Measurements from ENCODE around the gene IL1RAPL2. TPM values are rescaled to one million over a fixed set of nuclear protein-coding genes. Genes with fewer than 3 reads are reported as not detected.
"Not testable (repeated sequence)": the region's sequence is repeated elsewhere in the genome, so short reads cannot be mapped to it uniquely, and the experiment has no call there.

Gene IL1RAPL2
- total RNA-seq (not detected), polyA plus RNA-seq (not detected)

DNA sequence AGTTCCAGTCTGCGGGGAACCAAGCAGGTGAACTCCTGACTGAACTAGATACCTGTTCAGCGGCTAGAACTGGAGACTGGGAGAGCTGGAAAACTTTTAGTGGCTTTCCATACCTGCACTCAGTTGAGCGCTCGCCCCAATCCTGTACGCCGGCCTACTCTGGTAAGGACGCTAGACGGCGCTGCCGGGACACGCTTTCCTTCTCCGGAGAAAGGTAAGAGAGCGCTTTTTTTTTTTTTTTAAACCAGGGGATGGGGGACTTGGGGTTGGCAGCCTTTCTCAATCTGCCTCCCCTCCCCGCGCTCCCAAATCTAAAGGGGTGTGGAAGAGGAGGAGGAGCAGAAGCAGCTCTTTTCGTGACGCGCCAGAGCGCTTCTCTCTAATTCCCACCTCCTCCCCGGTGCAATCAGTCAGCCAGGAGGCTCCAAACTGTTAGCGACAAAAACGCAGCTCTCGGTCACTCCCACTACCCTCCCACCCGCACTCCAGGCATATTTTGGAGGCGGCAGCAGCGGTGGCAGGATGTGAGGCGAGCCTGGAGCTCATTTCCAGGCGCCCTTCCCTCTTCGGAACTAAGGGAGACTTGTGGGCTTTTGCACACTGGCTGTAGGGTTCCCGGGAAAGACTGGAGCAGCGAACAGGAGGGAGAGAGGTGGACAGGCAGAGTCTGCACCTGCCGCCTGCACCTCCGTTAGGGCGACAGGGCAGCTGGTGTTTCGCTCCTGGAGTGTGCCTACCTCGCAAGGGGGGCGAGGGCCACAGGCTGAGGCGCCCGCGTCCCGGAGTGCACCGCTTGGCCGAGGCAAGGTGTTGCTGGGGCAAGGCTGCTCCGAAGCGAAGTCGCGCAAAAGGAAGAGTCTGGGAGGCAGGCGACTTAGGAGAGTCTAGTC lies at the start of gene IL1RAPL2:
TSS of gene IL1RAPL2 (plus strand) at position 409 of the 890 bp plus-strand sequence.
- Histone ChIP-seq H3K9me3 (ENCODE audit: low read length) (no peaks in the 10 kb centered on the region), H3K4me1 (ENCODE audit: insufficient read depth, low read length) (no peaks in the 10 kb centered on the region), H3K27ac (ENCODE audit: low read depth, low read length) (no peak within 1 kb of the TSS), H3K4me3 (ENCODE audit: low read length) (no peak within 1 kb of the TSS), H3K27me3 (ENCODE audit: insufficient read depth, low read length, poor library complexity, severe bottlenecking) (no peaks in the 10 kb centered on the region), H3K36me3 (ENCODE audit: insufficient read depth, low read length) (no peaks in the 10 kb centered on the region)
- Mint-ChIP-seq H3K9me3 (peaks cover 0 to 4% (median 0%) of the 10 kb centered on the region in 5 donors), H3K4me1 (no peaks in the 10 kb centered on the region), H3K36me3 (no peaks in the 10 kb centered on the region), H3K27ac (no peak within 1 kb of the TSS), H3K27me3 (peaks cover 12 to 16% of the 10 kb centered on the region in 2 donors), H3K4me3 (no peak within 1 kb of the TSS)
- DNase-seq, result no peak
- ChIA-PET CTCF (no interaction called here), POLR2A (no interaction called here)

DNA sequence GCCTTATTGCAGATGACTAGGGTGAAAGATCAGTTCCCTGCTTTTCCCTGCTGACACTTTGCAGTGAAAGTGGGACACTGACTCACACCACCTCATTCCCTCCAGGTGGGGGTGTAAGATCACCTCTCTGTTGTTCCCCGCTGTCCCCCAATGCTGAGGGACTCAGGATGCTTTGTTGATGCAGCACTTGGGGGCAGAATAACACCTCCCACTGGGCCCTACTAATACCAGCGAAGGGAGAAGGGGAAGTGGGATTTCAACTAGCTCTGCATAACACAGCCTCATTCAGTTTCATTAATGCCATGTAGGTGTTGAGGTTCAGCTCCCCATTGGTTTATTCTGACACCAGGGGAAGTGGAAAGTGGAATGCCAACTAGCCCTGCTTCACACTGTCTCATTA lies 43.6 kb upstream of the IL1RAPL2 start:
- POLR2A ChIA-PET, result no interaction called here
- no peaks in the 10 kb centered on the region for H3K27me3 ChIP-seq (ENCODE audit: insufficient read depth, low read length, poor library complexity, severe bottlenecking)
- H3K9me3 ChIP-seq (ENCODE audit: low read length), result no peaks in the 10 kb centered on the region
- H3K4me3 ChIP-seq (ENCODE audit: low read length), result no peak overlapping the region
- Mint-ChIP-seq H3K27me3 (peaks cover 2 to 5% of the 10 kb centered on the region in 2 donors), H3K9me3 (peaks cover 2 to 8% (median 5%) of the 10 kb centered on the region in 5 donors), H3K4me1 (no peaks in the 10 kb centered on the region), H3K4me3 (no peak overlapping the region), H3K27ac (no peak overlapping the region), H3K36me3 (no peaks in the 10 kb centered on the region)
- H3K4me1 ChIP-seq (ENCODE audit: insufficient read depth, low read length), result no peaks in the 10 kb centered on the region
- no peak overlapping the region for H3K27ac ChIP-seq (ENCODE audit: low read depth, low read length)
- CTCF ChIA-PET, result no interaction called here
- H3K36me3 ChIP-seq (ENCODE audit: insufficient read depth, low read length), result no peaks in the 10 kb centered on the region
- no peak for DNase-seq

DNA sequence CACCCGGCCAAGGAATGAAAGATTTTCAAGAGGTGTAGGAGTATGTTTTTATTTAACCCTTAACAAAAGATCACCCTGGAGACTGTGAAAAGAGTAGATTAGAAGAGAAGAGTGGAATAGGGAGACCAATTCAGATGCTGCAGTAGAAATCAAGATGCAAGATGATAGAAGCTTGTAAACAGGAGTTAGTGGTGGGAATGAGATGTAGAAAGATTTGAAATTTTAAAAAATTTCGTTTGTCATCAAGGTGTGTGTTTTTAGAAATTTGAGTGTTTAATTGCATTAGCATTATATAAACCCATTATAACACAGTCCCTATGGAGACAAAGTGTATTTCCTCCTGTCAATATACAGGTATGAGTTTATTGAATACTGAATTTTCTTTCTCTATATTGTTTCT lies 42.1 kb upstream of the IL1RAPL2 start:
- no peak overlapping the region for H3K4me3 ChIP-seq (ENCODE audit: low read length)
- DNase-seq, result no peak
- Mint-ChIP-seq H3K4me3 (no peak overlapping the region), H3K36me3 (no peaks in the 10 kb centered on the region), H3K9me3 (peaks cover 2 to 8% (median 5%) of the 10 kb centered on the region in 5 donors), H3K4me1 (no peaks in the 10 kb centered on the region), H3K27me3 (peaks cover 2 to 5% of the 10 kb centered on the region in 2 donors), H3K27ac (no peak overlapping the region)
- H3K4me1 ChIP-seq (ENCODE audit: insufficient read depth, low read length), result no peaks in the 10 kb centered on the region
- no peak overlapping the region for H3K27ac ChIP-seq (ENCODE audit: low read depth, low read length)
- H3K27me3 ChIP-seq (ENCODE audit: insufficient read depth, low read length, poor library complexity, severe bottlenecking), result no peaks in the 10 kb centered on the region
- H3K9me3 ChIP-seq (ENCODE audit: low read length), result no peaks in the 10 kb centered on the region
- no peaks in the 10 kb centered on the region for H3K36me3 ChIP-seq (ENCODE audit: insufficient read depth, low read length)
- POLR2A ChIA-PET, result no interaction called here
- CTCF ChIA-PET, result no interaction called here

DNA sequence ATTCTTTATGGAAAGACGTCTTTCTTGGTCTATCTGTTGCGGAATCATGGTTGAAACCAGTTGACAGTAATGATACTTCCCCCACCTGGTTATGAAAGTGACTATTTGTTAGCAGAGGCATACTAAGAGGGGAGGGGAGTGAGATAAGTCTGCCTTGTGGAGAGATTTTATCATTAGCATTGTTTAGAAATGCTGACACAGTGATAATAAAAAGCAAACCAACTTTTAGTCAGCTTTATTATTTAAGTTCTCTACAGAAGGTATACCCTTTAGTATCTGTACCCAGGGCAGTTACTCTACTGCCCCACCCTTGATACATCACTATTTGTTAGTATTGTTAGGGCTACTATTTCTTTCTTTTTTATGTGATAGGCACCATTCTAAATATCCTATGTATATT lies 26.9 kb upstream of the IL1RAPL2 start:
- Mint-ChIP-seq H3K27me3 (peaks cover 0 to 4% of the 10 kb centered on the region in 2 donors), H3K4me3 (no peak overlapping the region), H3K36me3 (no peaks in the 10 kb centered on the region), H3K9me3 (peaks cover 0 to 10% (median 2%) of the 10 kb centered on the region in 5 donors), H3K27ac (no peak overlapping the region), H3K4me1 (no peaks in the 10 kb centered on the region)
- H3K27me3 ChIP-seq (ENCODE audit: insufficient read depth, low read length, poor library complexity, severe bottlenecking), result no peaks in the 10 kb centered on the region
- ChIA-PET CTCF (no interaction called here), POLR2A (no interaction called here)
- no peaks in the 10 kb centered on the region for H3K9me3 ChIP-seq (ENCODE audit: low read length)
- H3K36me3 ChIP-seq (ENCODE audit: insufficient read depth, low read length), result no peaks in the 10 kb centered on the region
- H3K4me1 ChIP-seq (ENCODE audit: insufficient read depth, low read length), result no peaks in the 10 kb centered on the region
- H3K4me3 ChIP-seq (ENCODE audit: low read length), result no peak overlapping the region
- no peak overlapping the region for H3K27ac ChIP-seq (ENCODE audit: low read depth, low read length)
- no peak for DNase-seq

DNA sequence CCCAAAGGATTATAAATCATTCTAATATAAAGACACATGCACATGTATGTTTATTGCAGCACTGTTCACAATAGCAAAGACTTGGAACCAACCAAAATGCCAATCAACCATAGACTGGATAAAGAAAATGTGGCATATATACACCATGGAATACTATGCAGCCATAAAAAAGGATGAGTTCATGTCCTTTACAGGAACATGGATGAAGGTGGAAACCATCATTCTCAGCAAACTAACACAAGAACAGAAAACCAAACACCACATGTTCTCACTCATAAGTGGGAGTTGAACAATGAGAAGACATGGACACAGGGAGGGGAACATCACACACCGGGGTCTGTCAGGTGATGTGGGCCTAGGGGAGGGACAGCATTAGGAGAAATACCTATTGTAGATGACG lies 23.6 kb upstream of the IL1RAPL2 start:
- H3K4me1 ChIP-seq (ENCODE audit: insufficient read depth, low read length); DNase-seq; H3K27ac ChIP-seq (ENCODE audit: low read depth, low read length); H3K27ac Mint-ChIP-seq; H3K4me3 Mint-ChIP-seq; H3K4me3 ChIP-seq (ENCODE audit: low read length); H3K27me3 ChIP-seq (ENCODE audit: insufficient read depth, low read length, poor library complexity, severe bottlenecking); H3K4me1 Mint-ChIP-seq; H3K27me3 Mint-ChIP-seq; H3K36me3 ChIP-seq (ENCODE audit: insufficient read depth, low read length); H3K9me3 ChIP-seq (ENCODE audit: low read length); H3K36me3 Mint-ChIP-seq; POLR2A ChIA-PET; CTCF ChIA-PET: not testable (repeated sequence)
- peaks cover 0 to 13% (median 2%) of the 10 kb centered on the region in 5 donors for H3K9me3 Mint-ChIP-seq

DNA sequence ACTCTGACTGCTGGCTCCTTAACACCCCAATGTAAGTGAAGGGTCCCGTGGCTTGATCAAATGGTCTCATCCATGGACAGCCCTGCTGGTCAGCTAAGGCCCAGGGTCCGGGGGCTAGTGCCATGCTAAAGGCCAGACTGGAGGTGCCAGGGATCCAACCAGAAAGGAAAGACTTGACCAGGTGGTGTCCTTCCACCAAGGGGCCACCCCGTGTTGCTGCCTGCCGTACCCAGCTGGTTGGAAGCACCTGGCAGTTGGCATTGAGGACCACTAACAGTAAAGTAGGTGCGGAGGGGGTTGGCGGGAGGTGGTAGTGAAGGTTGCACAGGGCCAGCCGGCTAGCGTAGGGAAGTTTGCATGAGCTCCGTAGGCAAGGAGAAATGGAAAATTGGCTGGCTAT lies 1.7 kb upstream of the IL1RAPL2 start:
- no peak overlapping the region for H3K4me3 ChIP-seq (ENCODE audit: low read length)
- Mint-ChIP-seq H3K27me3 (peaks cover 12 to 16% of the 10 kb centered on the region in 2 donors), H3K9me3 (peaks cover 0 to 5% (median 0%) of the 10 kb centered on the region in 5 donors), H3K36me3 (no peaks in the 10 kb centered on the region), H3K27ac (no peak overlapping the region), H3K4me3 (no peak overlapping the region), H3K4me1 (no peaks in the 10 kb centered on the region)
- H3K27ac ChIP-seq (ENCODE audit: low read depth, low read length), result no peak overlapping the region
- no peaks in the 10 kb centered on the region for H3K4me1 ChIP-seq (ENCODE audit: insufficient read depth, low read length)
- no peak for DNase-seq
- no peaks in the 10 kb centered on the region for H3K36me3 ChIP-seq (ENCODE audit: insufficient read depth, low read length)
- ChIA-PET CTCF (no interaction called here), POLR2A (no interaction called here)
- H3K9me3 ChIP-seq (ENCODE audit: low read length), result no peaks in the 10 kb centered on the region
- no peaks in the 10 kb centered on the region for H3K27me3 ChIP-seq (ENCODE audit: insufficient read depth, low read length, poor library complexity, severe bottlenecking)

DNA sequence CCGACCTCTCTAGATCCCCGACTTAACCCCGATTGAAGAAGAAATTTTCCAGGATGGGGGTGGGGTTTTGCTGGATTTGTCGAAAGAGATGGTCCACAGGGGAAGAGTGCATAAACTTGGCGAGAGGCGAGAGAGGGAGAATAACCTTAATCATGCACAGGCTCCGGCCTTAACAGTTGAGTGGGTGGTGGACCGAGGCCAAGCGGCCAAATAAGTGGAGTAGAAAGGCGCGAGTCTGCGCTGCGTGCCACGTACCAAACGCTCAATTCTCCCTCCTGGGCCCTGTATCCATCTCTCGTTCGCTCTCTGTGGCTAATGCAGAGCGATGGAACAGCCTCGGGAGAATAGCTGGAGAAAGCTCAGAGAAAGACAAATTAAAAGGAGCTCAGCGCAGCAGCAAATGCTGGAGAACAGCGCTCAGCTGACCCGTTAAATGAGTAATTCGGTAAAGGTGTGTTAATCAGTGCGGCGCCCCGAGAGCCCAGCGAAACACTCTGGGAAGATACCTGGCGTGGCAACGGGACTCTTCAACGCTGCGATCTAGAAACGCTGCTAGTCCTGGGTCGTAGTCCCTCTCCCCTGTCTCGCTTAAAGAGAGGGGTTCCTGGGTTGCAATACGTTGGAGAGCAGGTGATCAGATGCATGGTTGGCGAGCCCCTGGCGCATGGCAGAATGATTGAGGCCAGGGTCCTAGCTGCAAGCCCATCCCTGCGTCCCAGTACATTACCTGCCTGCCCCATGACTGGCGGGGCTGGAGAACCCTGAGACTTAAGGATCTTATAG lies 887 bp upstream of the IL1RAPL2 start:
- Mint-ChIP-seq H3K4me1 (no peaks in the 10 kb centered on the region), H3K4me3 (no peak overlapping the region), H3K27ac (no peak overlapping the region), H3K9me3 (peaks cover 0 to 5% (median 0%) of the 10 kb centered on the region in 5 donors), H3K36me3 (no peaks in the 10 kb centered on the region), H3K27me3 (peaks cover 12 to 16% of the 10 kb centered on the region in 2 donors)
- Histone ChIP-seq H3K27me3 (ENCODE audit: insufficient read depth, low read length, poor library complexity, severe bottlenecking) (no peaks in the 10 kb centered on the region), H3K4me3 (ENCODE audit: low read length) (no peak overlapping the region), H3K27ac (ENCODE audit: low read depth, low read length) (no peak overlapping the region), H3K4me1 (ENCODE audit: insufficient read depth, low read length) (no peaks in the 10 kb centered on the region), H3K36me3 (ENCODE audit: insufficient read depth, low read length) (no peaks in the 10 kb centered on the region), H3K9me3 (ENCODE audit: low read length) (no peaks in the 10 kb centered on the region)
- POLR2A ChIA-PET, result no interaction called here
- CTCF ChIA-PET, result no interaction called here
- DNase-seq, result no peak

DNA sequence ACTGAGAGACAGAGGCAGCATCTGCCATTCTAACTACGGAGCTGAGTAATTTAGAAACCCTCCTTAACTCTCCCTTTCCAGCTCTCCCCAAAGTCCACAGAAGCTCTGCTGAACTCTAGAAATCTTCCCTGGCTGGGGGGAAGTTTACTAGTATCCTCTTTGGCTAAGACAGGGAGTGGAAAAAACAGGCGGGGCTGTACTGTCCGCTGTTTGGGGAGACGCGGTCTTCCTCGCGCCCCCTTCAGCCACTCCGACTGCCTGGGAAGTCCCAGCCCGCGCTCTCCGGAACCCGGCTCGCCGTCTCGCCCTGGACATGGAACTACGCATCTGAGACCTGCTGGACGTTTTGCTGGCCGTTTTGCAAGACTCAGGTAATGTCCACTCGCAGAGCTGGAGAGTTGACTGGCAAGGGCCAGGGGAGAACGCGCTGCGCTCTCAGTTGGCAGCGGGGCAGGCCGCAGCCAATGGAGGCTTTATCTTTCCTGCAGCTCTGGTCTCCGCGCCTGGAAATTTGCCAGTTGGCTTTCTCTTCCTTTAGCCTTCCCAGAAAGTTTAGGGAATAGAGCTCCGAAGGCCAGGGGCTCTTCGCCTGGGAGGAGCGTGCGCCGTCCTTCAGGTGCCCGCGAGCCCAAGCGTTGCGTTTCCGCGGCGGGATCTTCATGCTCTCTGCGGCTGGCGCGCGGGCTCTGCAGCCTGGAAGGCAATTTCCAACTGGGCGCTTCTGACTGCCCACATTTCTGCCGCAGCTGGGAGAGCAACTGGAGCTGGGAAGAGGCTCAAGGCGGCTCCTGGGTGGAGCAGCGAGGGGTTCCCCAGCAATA lies 892 bp downstream of the IL1RAPL2 start:
- Histone ChIP-seq H3K36me3 (ENCODE audit: insufficient read depth, low read length) (no peaks in the 10 kb centered on the region), H3K4me1 (ENCODE audit: insufficient read depth, low read length) (no peaks in the 10 kb centered on the region), H3K4me3 (ENCODE audit: low read length) (no peak overlapping the region), H3K9me3 (ENCODE audit: low read length) (no peaks in the 10 kb centered on the region), H3K27ac (ENCODE audit: low read depth, low read length) (no peak overlapping the region), H3K27me3 (ENCODE audit: insufficient read depth, low read length, poor library complexity, severe bottlenecking) (no peaks in the 10 kb centered on the region)
- Mint-ChIP-seq H3K27me3 (peaks cover 12 to 16% of the 10 kb centered on the region in 2 donors), H3K27ac (no peak overlapping the region), H3K36me3 (no peaks in the 10 kb centered on the region), H3K4me1 (no peaks in the 10 kb centered on the region), H3K9me3 (peaks cover 0 to 4% (median 0%) of the 10 kb centered on the region in 5 donors), H3K4me3 (no peak overlapping the region)
- DNase-seq, result no peak
- ChIA-PET CTCF (no interaction called here), POLR2A (no interaction called here)

Data from CD8-positive, alpha-beta memory T cell (primary cell).